ENCODE results near the gene WIPF2. TPM values are rescaled to one million over a fixed set of nuclear protein-coding genes. Genes with fewer than 3 reads are reported as not detected.

Gene WIPF2
- total RNA-seq, 2 experiments from 2014 or later, result 15.7 to 17.4 TPM

GRCh38 chr17:40317345-40317873, 98.3 kb downstream of the WIPF2 start:
- Mint-ChIP-seq H3K4me1 (peaks cover 73% of the 10 kb centered on the region), H3K36me3 (peaks cover 5% of the 10 kb centered on the region), H3K4me3 (peak overlapping the region; percentile 95), H3K9me3 (no peaks in the 10 kb centered on the region), H3K27me3 (no peaks in the 10 kb centered on the region), H3K27ac (peak overlapping the region; percentile 46)
- DNase-seq, result peak; percentile 47

- H3K27ac Mint-ChIP-seq, result peak overlapping the region; percentile 99
- H3K4me1 Mint-ChIP-seq, result peaks cover 77% of the 10 kb centered on the region
- H3K27me3 Mint-ChIP-seq, result no peaks in the 10 kb centered on the region
- peaks cover 5% of the 10 kb centered on the region for H3K36me3 Mint-ChIP-seq
- DNase-seq, result peak; percentile 89
- H3K9me3 Mint-ChIP-seq, result no peaks in the 10 kb centered on the region
- peak overlapping the region; percentile 95 for H3K4me3 Mint-ChIP-seq
Measured at GRCh38 chr17:40317880-40318829, 99.1 kb downstream of the WIPF2 start.

GRCh38 chr17:40318830-40319391, 99.8 kb downstream of the WIPF2 start:
- no peaks in the 10 kb centered on the region for H3K9me3 Mint-ChIP-seq
- no peak for DNase-seq
- H3K4me3 Mint-ChIP-seq, result peak overlapping the region; percentile 95
- peaks cover 77% of the 10 kb centered on the region for H3K4me1 Mint-ChIP-seq
- H3K36me3 Mint-ChIP-seq, result peaks cover 5% of the 10 kb centered on the region
- H3K27ac Mint-ChIP-seq, result peak overlapping the region; percentile 99
- no peaks in the 10 kb centered on the region for H3K27me3 Mint-ChIP-seq

GRCh38 chr17:40319651-40320540, 100.8 kb downstream of the WIPF2 start:
- H3K4me1 Mint-ChIP-seq, result peaks cover 78% of the 10 kb centered on the region
- DNase-seq, result peak; percentile 57
- H3K27me3 Mint-ChIP-seq, result no peaks in the 10 kb centered on the region
- H3K4me3 Mint-ChIP-seq, result peak overlapping the region; percentile 95
- peaks cover 7% of the 10 kb centered on the region for H3K36me3 Mint-ChIP-seq
- H3K9me3 Mint-ChIP-seq, result no peaks in the 10 kb centered on the region
- peak overlapping the region; percentile 99 for H3K27ac Mint-ChIP-seq

GRCh38 chr17:40320756-40321523, 101.8 kb downstream of the WIPF2 start:
- peak overlapping the region; percentile 95 for H3K4me3 Mint-ChIP-seq
- peaks cover 80% of the 10 kb centered on the region for H3K4me1 Mint-ChIP-seq
- DNase-seq, result peak; percentile 26
- H3K27me3 Mint-ChIP-seq, result no peaks in the 10 kb centered on the region
- H3K9me3 Mint-ChIP-seq, result no peaks in the 10 kb centered on the region
- H3K36me3 Mint-ChIP-seq, result peaks cover 7% of the 10 kb centered on the region
- H3K27ac Mint-ChIP-seq, result peak overlapping the region; percentile 99

GRCh38 chr17:40321524-40321929, 102.4 kb downstream of the WIPF2 start:
- Mint-ChIP-seq H3K9me3 (no peaks in the 10 kb centered on the region), H3K36me3 (peaks cover 9% of the 10 kb centered on the region), H3K27me3 (no peaks in the 10 kb centered on the region), H3K4me3 (peak overlapping the region; percentile 95), H3K4me1 (peaks cover 80% of the 10 kb centered on the region), H3K27ac (peak overlapping the region; percentile 99)
- no peak for DNase-seq

- Mint-ChIP-seq H3K27ac (peak overlapping the region; percentile 99), H3K36me3 (peaks cover 9% of the 10 kb centered on the region), H3K27me3 (no peaks in the 10 kb centered on the region), H3K4me3 (peak overlapping the region; percentile 95), H3K4me1 (peaks cover 84% of the 10 kb centered on the region), H3K9me3 (no peaks in the 10 kb centered on the region)
- DNase-seq, result no peak
Measured at GRCh38 chr17:40321961-40322357, 102.9 kb downstream of the WIPF2 start.

GRCh38 chr17:40322358-40323315, 103.5 kb downstream of the WIPF2 start:
- H3K4me3 Mint-ChIP-seq, result peak overlapping the region; percentile 95
- H3K27ac Mint-ChIP-seq, result peak overlapping the region; percentile 99
- H3K4me1 Mint-ChIP-seq, result peaks cover 86% of the 10 kb centered on the region
- DNase-seq, result peak; percentile 84
- H3K27me3 Mint-ChIP-seq, result no peaks in the 10 kb centered on the region
- peaks cover 9% of the 10 kb centered on the region for H3K36me3 Mint-ChIP-seq
- no peaks in the 10 kb centered on the region for H3K9me3 Mint-ChIP-seq

- Mint-ChIP-seq H3K27ac (peak overlapping the region; percentile 99), H3K9me3 (no peaks in the 10 kb centered on the region), H3K4me3 (peak overlapping the region; percentile 95), H3K4me1 (peaks cover 91% of the 10 kb centered on the region), H3K36me3 (peaks cover 13% of the 10 kb centered on the region), H3K27me3 (no peaks in the 10 kb centered on the region)
- peak; percentile 82 for DNase-seq
Measured at GRCh38 chr17:40323391-40324381, 104.6 kb downstream of the WIPF2 start.

GRCh38 chr17:40325156-40326013, 106.3 kb downstream of the WIPF2 start:
- Mint-ChIP-seq H3K4me3 (peak overlapping the region; percentile 73), H3K9me3 (no peaks in the 10 kb centered on the region), H3K27me3 (no peaks in the 10 kb centered on the region), H3K36me3 (peaks cover 12% of the 10 kb centered on the region), H3K4me1 (peaks cover 92% of the 10 kb centered on the region), H3K27ac (peak overlapping the region; percentile 99)
- peak; percentile 36 for DNase-seq

- DNase-seq, result peak; percentile 51
- Mint-ChIP-seq H3K36me3 (peaks cover 15% of the 10 kb centered on the region), H3K4me1 (peaks cover 90% of the 10 kb centered on the region), H3K27ac (peak overlapping the region; percentile 99), H3K4me3 (peak overlapping the region; percentile 73), H3K9me3 (no peaks in the 10 kb centered on the region), H3K27me3 (no peaks in the 10 kb centered on the region)
Measured at GRCh38 chr17:40326014-40326831, 107.1 kb downstream of the WIPF2 start.
